HG03342 (cell line): ENCODE measurements around the gene SPRED1.

Experiments used
- ATAC-seq: cut with Tn5 transposase; IDR thresholded peaks from one replicate; pipeline ENCODE4 v1.9.1; 2021; ENCODE audit warnings: mild to moderate bottlenecking, moderate library complexity; ENCODE audit not compliant: unreplicated experiment

The SPRED1 gene

DNA sequence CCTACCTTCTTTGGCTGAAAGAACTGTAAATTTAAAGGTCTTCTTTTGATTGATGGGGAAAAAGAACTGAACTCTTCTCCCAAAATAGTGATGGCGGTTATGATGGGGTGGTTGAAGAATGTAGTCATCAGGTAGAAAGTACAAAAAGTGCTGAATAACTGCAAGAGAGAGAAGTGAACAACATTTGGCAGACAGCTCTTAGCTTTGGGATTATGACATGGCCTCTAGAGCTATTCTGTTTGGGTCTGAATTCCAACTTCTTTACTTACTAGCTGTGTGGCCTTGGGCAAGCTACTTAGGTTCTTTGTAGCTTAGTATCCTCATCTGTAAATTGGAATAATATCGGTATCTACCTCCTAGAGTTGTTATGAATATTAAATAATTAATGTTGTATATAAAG lies 91.7 kb downstream of the SPRED1 start:
- no peak for ATAC-seq

DNA sequence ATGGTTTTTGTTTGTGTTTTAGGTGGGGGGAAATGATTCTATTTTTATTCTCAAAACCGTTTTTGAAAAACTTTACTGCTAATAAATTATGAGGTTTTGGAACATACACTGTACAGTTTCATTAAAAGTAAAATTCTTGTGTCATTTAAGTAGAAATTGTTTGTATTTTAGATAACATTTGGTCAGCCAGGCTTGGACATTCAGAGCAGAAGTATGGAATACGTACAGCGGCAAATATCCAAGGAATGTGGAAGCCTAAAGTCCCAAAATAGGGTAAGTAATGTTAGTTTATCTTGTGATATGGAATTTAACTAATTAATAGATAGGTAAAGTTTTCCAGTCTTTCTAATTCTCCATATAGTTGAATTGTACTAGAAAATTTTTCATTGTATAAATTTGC lies 96.6 kb downstream of the SPRED1 start:
- ATAC-seq, result no peak

DNA sequence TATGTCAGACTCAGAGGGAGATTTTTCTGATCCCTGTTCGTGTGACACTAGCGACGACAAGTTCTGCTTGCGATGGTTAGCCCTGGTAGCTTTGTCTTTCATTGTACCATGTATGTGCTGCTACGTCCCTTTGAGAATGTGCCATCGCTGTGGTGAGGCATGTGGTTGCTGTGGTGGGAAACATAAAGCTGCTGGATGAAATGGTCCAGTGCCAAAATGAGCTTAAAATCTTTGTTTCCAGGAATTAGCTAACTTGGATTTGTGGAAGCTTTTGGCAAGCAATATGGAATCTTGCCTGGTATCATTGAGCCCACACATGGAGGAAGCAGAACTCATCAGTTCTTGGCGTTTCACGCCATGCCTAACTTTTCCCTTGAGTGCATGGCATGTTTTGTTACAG lies 98.8 kb downstream of the SPRED1 start:
- ATAC-seq, result no peak

DNA sequence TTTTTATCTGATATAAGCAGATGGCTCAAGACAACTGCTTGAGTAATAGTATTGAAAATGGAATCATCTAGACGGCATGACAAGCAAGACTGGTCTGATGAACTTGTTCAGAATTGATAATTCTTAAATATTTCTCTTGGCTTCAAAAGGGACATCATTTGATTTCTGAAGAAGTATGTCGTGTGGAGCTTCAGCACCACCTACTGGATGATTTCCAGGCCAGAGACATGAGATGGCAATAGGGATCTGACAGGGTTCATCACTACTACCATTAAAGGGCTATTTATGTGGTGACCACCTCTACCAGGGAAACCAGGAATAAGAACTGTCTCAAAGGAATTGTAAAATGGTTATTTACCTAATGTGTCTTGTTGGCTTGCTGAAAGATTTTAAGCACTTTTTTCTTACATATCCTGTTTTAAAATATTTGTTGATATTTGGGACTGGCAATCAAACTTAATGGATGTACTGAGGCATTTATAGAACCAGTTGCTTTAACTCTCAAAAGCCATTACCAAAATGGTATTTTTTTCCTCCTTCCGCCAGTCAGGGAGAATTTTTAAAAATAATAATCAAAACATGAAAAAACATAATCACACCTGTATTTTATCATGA lies 101.8 kb downstream of the SPRED1 start:
- ATAC-seq, result no peak

DNA sequence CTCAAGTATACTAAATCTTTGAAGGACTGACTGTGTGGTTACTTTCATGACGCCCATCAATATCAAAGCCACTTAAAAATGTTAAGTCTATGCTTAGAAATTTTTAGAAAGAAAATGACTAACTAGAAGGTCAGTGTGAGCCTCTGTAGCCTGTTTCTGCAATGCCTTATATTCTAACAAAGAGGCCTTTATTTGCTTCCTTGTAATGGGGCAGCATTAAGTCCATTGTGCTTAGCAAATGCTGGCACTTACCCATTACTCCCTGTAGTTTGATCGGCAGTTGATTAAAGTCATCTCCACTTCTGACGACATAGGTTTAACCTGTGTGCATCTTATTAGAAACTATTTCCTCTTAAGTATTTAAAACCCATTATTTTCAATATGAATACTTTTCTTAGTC lies 109.7 kb downstream of the SPRED1 start:
- no peak for ATAC-seq

DNA sequence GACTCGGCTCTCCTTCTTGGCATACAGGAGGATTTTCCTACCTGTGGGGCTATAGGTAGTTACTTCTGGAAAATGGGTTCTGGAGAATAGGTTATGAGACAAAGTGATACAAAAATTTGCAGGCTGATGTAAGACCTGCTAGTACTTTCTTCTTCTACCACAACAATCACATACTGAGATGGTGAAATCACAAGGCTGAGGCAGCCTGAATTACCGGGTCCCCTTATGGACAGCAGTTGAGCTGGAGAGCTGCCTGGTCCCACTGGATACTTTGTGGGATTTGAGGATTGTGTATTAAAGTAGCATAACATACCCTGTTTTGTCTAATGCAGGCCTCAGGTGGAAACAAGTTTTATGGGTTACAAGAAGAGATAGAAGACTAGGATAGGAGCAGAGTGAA lies 114.8 kb downstream of the SPRED1 start:
- ATAC-seq, result no peak

DNA sequence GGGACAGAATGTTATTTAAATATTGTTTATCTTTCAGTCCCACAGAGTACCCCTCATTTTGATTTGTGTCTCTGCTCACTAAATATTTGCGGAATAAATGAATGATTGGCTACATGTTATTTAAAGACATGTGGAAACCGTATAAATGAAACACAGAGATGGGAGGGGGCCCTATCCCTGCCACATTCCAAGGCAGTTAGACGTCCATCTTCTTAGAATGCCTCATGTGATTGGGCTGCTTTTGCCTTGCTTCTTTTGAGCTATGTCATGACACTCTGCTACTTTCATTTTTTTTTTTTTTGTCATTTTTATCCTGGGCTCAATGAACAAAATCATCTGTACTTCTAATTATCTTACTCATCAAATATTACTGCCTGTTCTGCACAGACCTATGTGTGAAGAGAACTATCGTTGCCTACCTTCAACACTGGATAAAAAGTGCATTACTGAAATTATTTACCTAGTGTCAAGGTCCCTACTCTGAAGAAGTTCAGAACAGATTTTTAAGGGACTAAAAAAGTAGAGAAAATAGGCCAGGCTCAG lies 117.4 kb downstream of the SPRED1 start:
- ATAC-seq, result no peak

DNA sequence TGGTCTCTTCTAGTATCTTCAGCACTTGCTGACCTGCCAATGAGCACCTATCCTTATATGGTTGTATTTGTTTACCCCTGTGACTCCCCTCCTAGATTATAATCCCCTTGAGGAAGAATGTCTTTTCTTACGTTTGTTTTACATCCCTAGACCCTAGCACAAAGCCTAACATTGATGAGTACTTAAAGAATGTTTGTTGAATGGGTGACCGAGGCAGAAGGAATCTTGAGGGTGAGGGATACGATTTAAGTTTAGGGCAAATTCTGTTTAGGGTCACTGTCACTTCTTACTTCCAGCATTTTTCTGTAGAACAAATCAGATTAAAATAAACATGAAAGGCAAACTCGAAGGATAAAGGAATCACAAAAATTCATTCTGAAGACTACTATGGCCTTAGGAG lies 120.4 kb downstream of the SPRED1 start:
- ATAC-seq, result no peak

DNA sequence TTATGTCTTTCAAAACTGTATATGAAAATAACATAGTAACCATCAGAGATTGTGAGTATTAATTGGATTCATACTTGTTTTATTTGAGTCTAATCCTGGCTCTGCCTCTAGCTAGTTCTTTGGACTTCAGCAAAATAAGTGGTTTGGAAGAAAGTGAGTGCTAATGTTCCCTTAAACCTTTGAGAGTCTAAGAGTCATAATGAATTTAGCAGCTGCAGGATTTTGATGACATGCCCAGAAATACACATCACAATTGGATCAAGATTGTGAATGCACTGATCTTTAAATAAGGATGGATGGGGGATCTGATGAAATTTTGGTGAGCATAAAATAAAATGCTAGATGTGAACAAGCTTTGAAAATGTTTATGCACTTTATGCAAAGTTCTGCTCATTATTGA lies 121.4 kb downstream of the SPRED1 start:
- no peak for ATAC-seq

DNA sequence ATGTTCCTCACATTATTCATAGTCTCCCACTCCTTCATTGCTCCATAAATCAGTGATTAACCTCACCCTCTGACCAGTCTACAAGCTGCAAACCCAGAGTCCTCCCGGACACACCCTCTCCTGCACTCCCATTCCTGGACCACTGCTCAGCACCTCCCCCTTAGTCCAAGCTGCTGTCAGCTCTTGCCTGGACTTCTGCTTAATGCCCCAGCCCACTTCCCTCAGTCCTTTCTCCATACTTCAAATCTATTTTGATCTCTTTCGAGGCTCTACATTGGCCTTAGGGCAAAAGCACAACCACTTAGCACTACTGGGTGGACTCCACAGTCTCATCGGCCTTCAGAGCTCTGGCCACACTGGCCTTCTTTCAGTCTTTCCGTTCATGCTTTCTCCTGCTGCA lies 121.9 kb downstream of the SPRED1 start:
- ATAC-seq, result no peak

DNA sequence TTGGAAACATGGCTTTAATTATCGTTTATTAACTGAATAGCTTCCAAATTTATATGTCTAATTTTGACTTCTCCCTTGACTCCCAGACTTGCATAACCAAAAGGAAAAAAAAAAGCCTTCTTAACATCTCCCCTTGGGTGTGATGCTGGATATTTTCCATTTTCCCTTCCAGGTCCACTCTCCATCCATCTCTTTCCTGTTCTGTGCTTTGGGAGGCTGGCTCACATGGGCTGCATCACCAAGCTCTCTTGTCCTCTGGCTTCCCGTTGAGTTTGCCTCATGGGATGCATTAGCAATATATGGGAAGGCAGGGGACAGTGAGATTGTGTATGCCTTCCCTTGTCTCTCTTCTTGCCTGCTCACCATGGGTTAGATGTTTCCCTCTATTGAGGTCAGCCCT lies 123.4 kb downstream of the SPRED1 start:
- no peak for ATAC-seq

DNA sequence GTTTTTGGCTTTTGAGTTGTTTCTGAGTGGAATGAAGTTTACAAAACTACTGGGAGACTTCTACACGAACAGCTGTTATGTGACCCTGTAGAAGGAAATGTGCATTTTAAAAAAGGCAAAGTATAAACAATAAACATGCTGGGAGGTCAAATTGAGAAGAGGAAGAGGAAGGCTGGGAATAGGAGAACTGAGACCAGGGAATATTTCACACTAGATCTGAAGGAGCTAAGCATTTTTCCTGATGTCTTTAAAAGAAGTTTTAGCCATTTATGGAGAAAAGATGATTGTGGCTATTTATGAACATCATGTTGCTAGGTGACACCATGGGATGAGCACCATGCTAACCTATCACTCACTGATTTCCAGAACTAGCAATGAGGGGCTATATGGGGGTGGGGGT lies 125.0 kb downstream of the SPRED1 start:
- no peak for ATAC-seq

DNA sequence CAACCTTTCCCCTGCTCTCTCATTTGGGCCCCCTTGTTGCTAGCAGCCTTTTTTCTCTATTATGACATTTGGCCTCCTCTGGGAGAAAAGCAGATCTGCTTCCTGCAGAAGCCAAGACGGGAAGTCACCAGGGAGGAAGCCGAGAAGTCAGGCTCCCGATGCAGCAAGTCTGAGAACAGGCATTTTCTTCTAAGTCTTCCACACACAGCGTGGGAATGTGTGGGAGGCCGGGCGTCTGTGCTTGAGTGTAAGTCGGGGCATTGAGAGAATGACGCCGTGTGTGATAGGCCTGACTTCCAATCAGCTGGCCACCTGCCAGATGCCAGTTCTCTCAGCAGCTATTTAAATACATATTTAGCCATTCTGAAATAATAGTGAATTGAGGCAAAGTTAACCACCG lies 125.5 kb downstream of the SPRED1 start:
- ATAC-seq, result no peak

DNA sequence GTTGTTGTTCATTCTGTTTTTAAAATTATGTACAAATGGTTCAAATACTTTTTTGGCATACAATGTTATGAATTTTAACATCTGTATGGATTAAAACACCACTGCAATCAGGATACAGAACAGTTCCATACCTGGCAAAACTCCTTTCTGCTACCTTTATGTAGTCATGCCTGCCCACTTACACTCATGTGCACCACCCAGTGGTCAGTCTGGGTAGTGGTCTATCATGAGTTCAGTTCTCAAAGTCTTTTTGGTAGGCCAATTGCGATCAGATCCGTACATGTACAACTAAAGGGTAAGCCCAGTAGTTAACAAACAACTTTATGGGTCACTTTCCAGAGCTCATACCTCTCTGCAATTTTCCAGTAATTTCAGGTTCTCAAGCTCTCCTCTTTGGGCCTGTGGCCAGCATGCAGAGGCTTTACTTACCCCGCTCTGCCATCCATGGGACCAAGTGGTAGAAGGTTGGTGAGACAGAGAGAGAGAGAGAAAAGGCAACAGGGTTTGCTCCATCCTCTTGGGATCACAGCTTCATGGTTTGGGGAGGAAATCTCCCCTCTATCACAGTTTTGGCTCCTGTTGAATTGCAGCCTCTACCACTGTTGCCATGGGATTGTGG lies 137.4 kb downstream of the SPRED1 start:
- peak; percentile 88 for ATAC-seq

DNA sequence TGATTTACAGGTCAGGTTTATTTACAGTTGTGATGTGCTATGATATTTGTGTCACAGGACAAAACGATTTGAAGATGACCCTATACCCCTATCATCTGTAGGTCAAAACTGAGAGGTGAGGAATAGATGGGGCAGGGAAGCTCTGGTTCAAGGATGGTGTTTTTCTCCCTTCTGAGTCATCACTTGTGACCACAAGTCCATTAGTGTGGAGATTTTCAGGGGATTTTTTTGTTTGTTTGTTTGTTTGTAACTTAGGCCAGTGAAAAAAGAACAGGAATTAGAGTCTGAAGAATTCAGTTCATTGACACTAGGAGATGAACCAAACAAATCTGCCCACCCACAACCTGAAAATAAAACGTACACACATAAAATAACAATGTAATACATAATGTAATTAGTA lies 138.6 kb downstream of the SPRED1 start:
- ATAC-seq, result no peak

DNA sequence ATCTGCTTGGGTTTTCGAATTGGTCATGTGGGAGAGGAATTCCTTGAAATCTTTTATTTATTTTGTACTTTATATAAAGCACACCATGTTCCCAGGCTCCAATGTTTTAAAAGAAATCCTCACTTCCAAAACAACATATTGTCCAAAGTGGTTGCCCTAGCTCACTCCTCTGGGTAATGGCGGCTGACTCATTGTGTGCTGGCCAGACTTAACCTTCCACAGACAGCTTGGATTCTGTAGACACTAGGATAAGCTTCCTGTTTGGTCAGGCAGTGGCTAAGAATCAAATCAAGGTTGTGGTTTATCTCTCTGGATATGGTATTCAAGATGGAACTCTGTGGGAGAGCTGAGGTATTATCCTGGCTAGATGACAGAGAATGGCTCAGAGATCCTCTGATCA lies 145.5 kb downstream of the SPRED1 start:
- no peak for ATAC-seq

DNA sequence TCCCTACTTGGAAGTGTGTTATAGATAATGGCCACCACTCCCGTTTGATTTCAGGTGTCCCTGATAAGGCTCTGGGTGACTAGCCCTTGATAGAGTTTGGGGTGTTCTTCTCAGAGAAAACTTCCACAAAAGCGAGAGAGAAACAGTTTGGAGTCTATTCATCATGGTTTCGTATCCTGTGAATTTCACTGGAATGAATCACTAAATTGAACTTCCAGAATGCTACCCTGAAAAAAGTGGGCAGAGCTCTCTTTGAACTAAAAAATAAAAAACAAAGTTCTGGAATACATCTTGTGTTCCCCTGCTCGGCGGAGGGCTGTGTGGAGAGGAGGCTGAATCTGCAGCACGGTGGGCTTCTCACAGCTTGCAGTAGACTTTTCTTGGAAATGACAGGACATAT lies 148.5 kb downstream of the SPRED1 start:
- no peak for ATAC-seq

DNA sequence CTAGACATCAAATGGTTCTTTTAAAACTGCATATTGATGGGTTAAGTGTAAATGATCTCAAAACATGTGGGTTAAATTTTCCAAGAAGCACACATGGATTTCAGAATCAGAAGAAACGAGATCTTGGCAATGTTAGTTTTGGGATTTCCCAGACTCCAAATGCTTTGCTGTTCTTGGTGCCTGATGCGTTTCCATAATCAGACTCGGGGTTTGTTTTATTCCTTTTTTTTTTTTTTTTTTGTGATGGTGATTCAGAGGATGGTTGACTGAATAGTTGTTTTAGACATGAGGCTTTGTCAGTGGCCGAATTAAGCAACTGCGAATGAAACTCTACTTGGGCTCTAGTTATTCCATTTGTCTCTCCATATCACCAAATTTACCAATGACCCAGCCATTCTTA lies 149.1 kb downstream of the SPRED1 start:
- no peak for ATAC-seq

DNA sequence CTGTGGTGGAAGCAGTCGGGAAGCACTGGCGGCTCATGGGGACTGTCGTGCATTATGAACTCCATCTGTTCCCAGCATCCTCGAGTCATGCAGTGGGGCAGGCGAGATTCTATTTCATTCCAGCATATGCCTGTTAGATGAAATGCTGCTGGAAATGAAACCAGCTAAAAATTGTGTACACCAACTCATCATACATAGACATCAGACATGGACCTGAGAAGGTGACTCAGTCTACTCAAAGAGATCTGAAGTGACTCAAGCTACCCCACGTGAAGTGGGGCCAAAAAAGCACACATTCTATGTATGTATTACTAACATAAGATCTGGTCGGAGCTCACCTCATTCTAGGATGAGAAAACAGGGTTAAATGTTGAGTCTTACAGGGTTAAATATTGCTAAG lies 153.8 kb downstream of the SPRED1 start:
- ATAC-seq, result no peak
